Upper lobe of left lung (tissue), 6 donors: Measurements from ENCODE around the gene CABCOCO1. TPM values are rescaled to one million over a fixed set of nuclear protein-coding genes. Genes with fewer than 3 reads are reported as not detected.
"Not testable (repeated sequence)": the region's sequence is repeated elsewhere in the genome, so short reads cannot be mapped to it uniquely, and the experiment has no call there.

Experiments used
- ATAC-seq, 2 donors: fragments of 200-7000 bp; cut with Tn5 transposase; one replicate each; pipeline ENCODE4 v1.9.1; 2022; ENCODE audit warnings: mild to moderate bottlenecking in 2 of 2, moderate library complexity in 2 of 2; ENCODE audit not compliant: low FRiP score in 2 of 2
- DNase-seq, 2 donors: peaks; one replicate each; pipeline ENCODE4 v3.0.0-alpha.2; 2019 to 2020
- H3K27ac ChIP-seq, 4 donors: fragments of 200-600 bp; sonication (generic); one replicate each; pipeline ENCODE4 v1.5.1; 2016 to 2019
- H3K27me3 ChIP-seq, 4 donors: fragments of 200-600 bp; sonication (generic); one replicate each; pipeline ENCODE4 v1.5.1; 2017 to 2019
- H3K36me3 ChIP-seq, 4 donors: fragments of 200-600 bp; sonication (generic); one replicate each; pipeline ENCODE4 v1.5.1; 2016 to 2019
- H3K4me1 ChIP-seq, 4 donors: fragments of 200-600 bp; sonication (generic); one replicate each; pipeline ENCODE4 v1.5.1; 2018 to 2019
- H3K4me3 ChIP-seq, 4 donors: fragments of 200-600 bp; sonication (generic); one replicate each; pipeline ENCODE4 v1.5.1; 2017 to 2019; ENCODE audit warnings: mild to moderate bottlenecking in 2 of 4, moderate library complexity in 1 of 4
- H3K9me3 ChIP-seq, 4 donors: fragments of 200-600 bp; sonication (generic); one replicate each; pipeline ENCODE4 v1.5.1; 2018 to 2019
- CTCF ChIP-seq, 6 experiments: fragments of 450-650 bp in 4 of 6; fragments of 200-600 bp in 2 of 6; sonication (generic) in 2 of 6; IDR thresholded peaks; one replicate each; pipeline ENCODE4 v1.5.1; 2016 to 2019; ENCODE audit warnings: antibody characterized with exemption in 6 of 6
- EP300 ChIP-seq, 4 donors: sonication (generic); formaldehyde crosslinking; IDR thresholded peaks; one replicate each; pipeline ENCODE4 v1.5.1; 2017; ENCODE audit warnings: antibody characterized with exemption in 4 of 4, control low read depth in 2 of 4
- POLR2A ChIP-seq, 4 donors: fragments of 450-650 bp; IDR thresholded peaks; one replicate each; pipeline ENCODE4 v1.5.1; 2016 to 2017; ENCODE audit warnings: antibody characterized with exemption in 4 of 4, mild to moderate bottlenecking in 2 of 4
- POLR2AphosphoS5 ChIP-seq, 2 donors: sonication (generic); formaldehyde crosslinking; IDR thresholded peaks; one replicate each; pipeline ENCODE4 v1.5.1; 2017; ENCODE audit warnings: antibody characterized with exemption in 2 of 2
- WGBS, 2 donors: methylation state at CpG; one replicate each; pipeline ENCODE4 v1.1.5; 2017 to 2018; 5-methylcytosine and 5-hydroxymethylcytosine counted together
- total RNA-seq, 6 donors: library from RNA; depleted of rRNA in 4 of 6; stranded (reverse); fragments of >200 nt in 4 of 6; gene quantifications; one replicate each; pipeline versions ENCODE4 v1.1.0 to v1.2.1, GENCODE V29; 2016 to 2021
- donor health status: DM: no; HTN: no; CAD: no; lungs with moderate emphysema.
- donor health status: DM: no; HTN: yes; CAD: no; lungs with severe emphysema.

CABCOCO1 gene
- total RNA-seq, 6 donors from 2014 or later, result 1.3 to 12.2 (median 2.3) TPM; not detected in 1

DNA sequence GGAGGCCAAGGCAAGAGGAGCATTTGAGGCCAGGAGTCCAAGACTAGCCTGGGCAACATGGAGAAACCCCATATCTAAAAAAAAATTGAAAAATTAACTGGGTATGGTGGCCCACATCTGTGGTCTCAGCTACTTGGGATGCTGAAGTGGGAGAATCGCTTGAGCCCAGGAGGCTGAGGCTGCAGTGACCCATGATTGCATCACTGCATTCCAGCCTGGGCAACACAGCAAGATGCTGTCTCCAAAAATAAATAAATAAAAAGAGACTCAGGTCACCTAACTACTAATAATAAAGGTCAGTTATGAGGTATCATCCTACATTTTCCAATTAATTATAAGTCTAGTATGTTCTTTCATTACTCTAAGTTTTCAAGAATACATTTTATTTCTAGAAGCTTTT, 20.6 kb downstream of the CABCOCO1 start:
- no peaks in the 10 kb centered on the region for H3K9me3 ChIP-seq
- no peaks in the 10 kb centered on the region for H3K27me3 ChIP-seq
- TF ChIP-seq POLR2A (IDR thresholded peaks at IDR 0.05) (no peak), EP300 (IDR thresholded peaks at IDR 0.05) (no peak), CTCF (IDR thresholded peaks at IDR 0.05) (no peak), POLR2AphosphoS5 (IDR thresholded peaks at IDR 0.05) (no peak)
- DNase-seq (no peak), ATAC-seq (no peak)
- 83 to 85% methylated on average over 1 of the region's 1 CpG for WGBS, 2 donors
- no peak overlapping the region for H3K27ac ChIP-seq
- H3K36me3 ChIP-seq, result no peaks in the 10 kb centered on the region
- no peak overlapping the region for H3K4me3 ChIP-seq
- H3K4me1 ChIP-seq, result no peaks in the 10 kb centered on the region

DNA sequence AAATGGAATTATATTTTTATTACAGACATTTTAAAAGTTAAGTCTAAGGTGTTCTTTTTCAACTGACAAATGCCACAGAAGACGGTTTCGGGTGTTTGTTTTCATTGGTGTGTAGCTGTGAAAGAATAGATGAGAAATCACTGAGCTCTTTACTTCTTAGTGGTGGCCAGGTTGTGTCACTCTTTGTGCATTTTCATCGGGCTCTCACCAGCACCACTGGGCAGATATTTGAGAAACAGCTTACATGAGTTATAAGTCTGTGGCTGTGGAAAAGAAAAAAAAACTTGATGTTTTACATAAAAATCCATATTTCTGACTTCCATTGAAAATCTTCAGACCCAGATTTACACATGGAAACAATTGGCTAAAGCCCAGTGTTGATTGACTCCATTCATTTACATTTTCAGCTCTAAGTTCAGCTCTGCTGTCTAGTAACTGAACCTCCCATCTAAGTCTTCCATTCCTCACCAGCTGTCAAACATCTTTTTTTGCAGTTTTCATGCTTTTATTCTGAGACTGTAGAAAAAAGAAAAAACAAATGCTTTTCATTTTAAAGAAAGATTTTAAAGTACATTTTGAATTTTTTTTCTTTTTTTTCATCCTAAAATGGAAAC, 22.3 kb downstream of the CABCOCO1 start:
- DNase-seq (no peak), ATAC-seq (no peak)
- Histone ChIP-seq H3K4me3 (no peak overlapping the region), H3K27me3 (no peaks in the 10 kb centered on the region), H3K27ac (no peak overlapping the region), H3K4me1 (no peaks in the 10 kb centered on the region), H3K36me3 (no peaks in the 10 kb centered on the region), H3K9me3 (no peaks in the 10 kb centered on the region)
- TF ChIP-seq EP300 (IDR thresholded peaks at IDR 0.05) (no peak), CTCF (IDR thresholded peaks at IDR 0.05) (no peak)
- 88 to 95% methylated on average over 3 of the region's 3 CpGs for WGBS, 2 donors

DNA sequence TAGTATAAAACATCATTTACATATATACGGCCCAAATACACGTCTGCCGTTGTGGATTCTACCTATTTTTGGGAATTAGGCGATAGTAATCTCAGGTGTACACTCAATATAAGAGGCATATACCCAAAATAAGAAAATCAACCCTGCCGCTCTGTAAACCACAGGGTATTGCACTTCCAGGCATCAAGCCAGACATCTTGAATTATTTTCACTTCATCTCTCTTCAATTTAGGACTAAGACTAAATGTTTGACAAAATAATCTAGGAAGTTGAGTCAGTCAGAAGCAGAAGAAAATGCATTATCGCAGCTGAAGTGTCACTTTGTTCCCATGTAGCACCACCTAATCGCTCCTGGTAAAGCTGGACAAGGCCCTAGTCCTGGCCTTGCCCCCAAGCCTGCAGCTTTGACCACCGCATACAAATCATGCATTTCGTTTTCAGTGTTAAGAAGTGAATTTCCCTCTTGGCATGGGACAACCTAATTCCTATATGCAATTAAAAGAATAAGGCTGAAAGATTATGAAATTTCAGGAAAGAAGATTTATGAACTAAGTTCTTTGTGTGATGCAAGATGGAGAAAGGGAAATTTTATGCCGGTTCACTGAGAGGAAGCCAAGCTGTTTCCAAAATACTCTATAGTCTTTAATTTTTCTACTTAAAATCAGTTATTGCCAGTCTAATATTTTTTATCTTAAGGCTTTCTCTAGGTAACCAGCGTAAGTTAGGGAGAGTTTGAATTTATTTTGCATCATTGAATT, 26.0 kb downstream of the CABCOCO1 start:
- H3K4me1 ChIP-seq, result no peaks in the 10 kb centered on the region
- H3K4me3 ChIP-seq, result no peak overlapping the region
- ATAC-seq (no peak), DNase-seq (no peak)
- H3K36me3 ChIP-seq, result no peaks in the 10 kb centered on the region
- no peaks in the 10 kb centered on the region for H3K27me3 ChIP-seq
- 87 to 92% methylated on average over 11 of the region's 11 CpGs for WGBS, 2 donors
- no peak overlapping the region for H3K27ac ChIP-seq
- H3K9me3 ChIP-seq, result no peaks in the 10 kb centered on the region
- no peak for TF ChIP-seq EP300 (IDR thresholded peaks at IDR 0.05)
- no peak for TF ChIP-seq CTCF (IDR thresholded peaks at IDR 0.05)
- TF ChIP-seq POLR2A (IDR thresholded peaks at IDR 0.05), result no peak
- no peak for TF ChIP-seq POLR2AphosphoS5 (IDR thresholded peaks at IDR 0.05)

DNA sequence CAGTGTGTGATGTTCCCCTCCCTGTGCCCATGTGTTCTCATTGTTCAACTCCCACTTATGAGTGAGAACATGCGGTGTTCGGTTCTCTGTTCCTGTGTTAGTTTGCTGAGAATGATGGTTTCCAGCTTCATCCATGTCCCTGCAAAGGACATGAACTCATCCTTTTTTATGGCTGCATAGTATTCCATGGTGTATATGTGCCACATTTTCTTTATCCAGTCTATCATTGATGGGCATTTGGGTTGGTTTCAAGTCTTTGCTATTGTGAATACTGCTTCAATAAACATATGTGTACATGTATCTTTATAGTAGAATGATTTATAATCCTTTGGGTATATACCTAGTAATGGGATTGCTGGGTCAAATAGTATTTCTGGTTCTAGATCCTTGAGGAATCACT, 28.9 kb downstream of the CABCOCO1 start:
- H3K27me3 ChIP-seq, DNase-seq, H3K36me3 ChIP-seq, H3K4me3 ChIP-seq, ATAC-seq, H3K4me1 ChIP-seq, H3K9me3 ChIP-seq, H3K27ac ChIP-seq: not testable (repeated sequence)
- 100% methylated on average over 2 of the region's 2 CpGs for WGBS, 2 donors

GRCh38 chr10:61692447-61693010, 29.8 kb downstream of the CABCOCO1 start:
- WGBS, 2 donors, result 76 to 80% methylated on average over 3 of the region's 3 CpGs
- no peak for ATAC-seq
- H3K36me3 ChIP-seq, result no peaks in the 10 kb centered on the region
- H3K4me3 ChIP-seq, result no peak overlapping the region
- H3K27me3 ChIP-seq, result no peaks in the 10 kb centered on the region
- H3K4me1 ChIP-seq, result no peaks in the 10 kb centered on the region
- no peak for DNase-seq
- no peak overlapping the region for H3K27ac ChIP-seq
- H3K9me3 ChIP-seq, result no peaks in the 10 kb centered on the region
- no peak for TF ChIP-seq POLR2A (IDR thresholded peaks at IDR 0.05)
- TF ChIP-seq POLR2AphosphoS5 (IDR thresholded peaks at IDR 0.05), result no peak
- TF ChIP-seq EP300 (IDR thresholded peaks at IDR 0.05), result no peak
- TF ChIP-seq CTCF (IDR thresholded peaks at IDR 0.05), result no peak
